IgD-negative memory B cell (primary cell): ENCODE data around the gene CHCHD10. TPM values are rescaled to one million over a fixed set of nuclear protein-coding genes. Genes with fewer than 3 reads are reported as not detected.
A peak's percentile ranks its signal among the peaks of the same experiment; 100 is the strongest.
"Not testable (repeated sequence)": the region's sequence is repeated elsewhere in the genome, so short reads cannot be mapped to it uniquely, and the experiment has no call there.

Source experiments
- H3K27ac Mint-ChIP-seq, 3 donors: one replicate each; pipeline ENCODE4 v1.8.0; 2020 to 2022; ENCODE audit warnings: mild to moderate bottlenecking in 3 of 3, mixed read lengths in 3 of 3, moderate library complexity in 1 of 3
- H3K27me3 Mint-ChIP-seq: one replicate; pipeline ENCODE4 v1.8.0; 2021; ENCODE audit warnings: mixed read lengths
- H3K36me3 Mint-ChIP-seq: one replicate; pipeline ENCODE4 v1.8.0; 2020; ENCODE audit warnings: mild to moderate bottlenecking, mixed read lengths
- H3K4me1 Mint-ChIP-seq, 3 donors: one replicate each; pipeline ENCODE4 v1.8.0; 2020 to 2022; ENCODE audit warnings: mixed read lengths in 3 of 3, mild to moderate bottlenecking in 1 of 3
- H3K4me3 Mint-ChIP-seq, 4 donors: one replicate each; pipeline ENCODE4 v1.8.0; 2020 to 2022; ENCODE audit warnings: mild to moderate bottlenecking in 4 of 4, mixed read lengths in 4 of 4, moderate library complexity in 3 of 4
- H3K9me3 Mint-ChIP-seq, 3 donors: one replicate each; pipeline ENCODE4 v1.8.0; 2020 to 2021; ENCODE audit warnings: mixed read lengths in 3 of 3, mild to moderate bottlenecking in 1 of 3
- polyA plus RNA-seq: library from polyadenylated mRNA; unstranded; fragments of 300-500 nt; fragmentation: Illumina TruSeq; gene quantifications from one replicate; pipeline ENCODE4 v1.2.3, GENCODE V29; 2021

The CHCHD10 gene
- polyA plus RNA-seq, 1 donor from 2014 or later = 70.6 TPM

DNA sequence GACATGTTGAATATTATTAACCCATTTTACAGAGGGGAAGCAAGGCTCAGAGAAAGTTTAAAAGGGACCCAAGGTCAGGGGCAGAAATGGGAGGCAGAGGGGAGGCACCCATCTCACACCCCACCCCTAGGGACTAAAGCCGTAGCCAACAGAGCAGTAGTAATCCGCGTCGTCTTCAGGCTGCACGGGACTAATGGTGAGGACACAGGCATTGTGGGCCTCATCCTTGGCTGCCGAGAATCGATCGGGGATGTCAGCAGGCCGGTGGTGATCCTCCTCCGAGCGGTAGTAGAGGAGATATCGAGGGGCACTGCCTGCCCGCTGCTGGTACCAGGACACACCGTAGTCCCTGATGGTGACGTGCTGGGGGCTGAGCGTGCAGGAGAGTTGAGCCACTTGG lies 15.0 kb downstream of the CHCHD10 start:
- Mint-ChIP-seq H3K4me3 (peak overlapping the region; percentile 82 to 99 (median 94)), H3K27ac (peak overlapping the region; percentile 93 to 100 (median 99)), H3K4me1 (peaks cover 27 to 33% (median 32%) of the 10 kb centered on the region in 3 donors), H3K9me3 (no peaks in the 10 kb centered on the region), H3K27me3 (peaks cover 2% of the 10 kb centered on the region), H3K36me3 (peaks cover 2% of the 10 kb centered on the region)

DNA sequence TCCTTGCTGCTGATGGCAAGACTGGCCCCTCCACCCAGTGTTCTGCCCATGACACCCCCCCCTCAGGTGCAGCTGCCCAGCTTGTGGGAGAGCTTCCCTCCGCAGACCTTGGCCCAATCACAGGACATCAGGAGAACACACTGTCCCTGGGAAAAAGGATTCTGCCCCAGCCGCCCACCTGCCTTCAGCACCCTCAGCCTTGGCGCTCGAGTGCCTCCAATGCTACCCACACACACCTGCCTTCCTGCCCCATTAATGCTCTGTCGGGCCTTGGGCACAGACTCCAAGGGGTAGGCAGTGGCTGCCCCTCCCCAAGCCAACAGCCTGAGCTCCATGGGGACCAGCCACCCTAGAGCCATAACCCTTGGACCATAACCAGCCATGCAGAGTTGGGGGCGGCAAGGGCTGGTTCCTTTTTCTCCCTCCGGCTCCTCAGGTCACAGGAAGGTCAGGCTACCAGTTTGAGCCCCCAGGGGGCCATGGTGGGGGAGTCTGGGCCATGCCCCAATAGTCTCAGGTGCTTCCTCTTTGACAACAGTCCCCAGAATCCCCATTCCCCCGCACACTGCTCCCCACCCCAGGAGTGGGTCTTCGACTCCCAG lies 15.6 kb downstream of the CHCHD10 start:
- Mint-ChIP-seq H3K27me3 (peaks cover 2% of the 10 kb centered on the region), H3K27ac (peak overlapping the region; percentile 93 to 100 (median 99)), H3K9me3 (no peaks in the 10 kb centered on the region), H3K36me3 (peaks cover 2% of the 10 kb centered on the region), H3K4me1 (peaks cover 27 to 33% (median 30%) of the 10 kb centered on the region in 3 donors), H3K4me3 (peak overlapping the region; percentile 82 to 99 (median 94))

DNA sequence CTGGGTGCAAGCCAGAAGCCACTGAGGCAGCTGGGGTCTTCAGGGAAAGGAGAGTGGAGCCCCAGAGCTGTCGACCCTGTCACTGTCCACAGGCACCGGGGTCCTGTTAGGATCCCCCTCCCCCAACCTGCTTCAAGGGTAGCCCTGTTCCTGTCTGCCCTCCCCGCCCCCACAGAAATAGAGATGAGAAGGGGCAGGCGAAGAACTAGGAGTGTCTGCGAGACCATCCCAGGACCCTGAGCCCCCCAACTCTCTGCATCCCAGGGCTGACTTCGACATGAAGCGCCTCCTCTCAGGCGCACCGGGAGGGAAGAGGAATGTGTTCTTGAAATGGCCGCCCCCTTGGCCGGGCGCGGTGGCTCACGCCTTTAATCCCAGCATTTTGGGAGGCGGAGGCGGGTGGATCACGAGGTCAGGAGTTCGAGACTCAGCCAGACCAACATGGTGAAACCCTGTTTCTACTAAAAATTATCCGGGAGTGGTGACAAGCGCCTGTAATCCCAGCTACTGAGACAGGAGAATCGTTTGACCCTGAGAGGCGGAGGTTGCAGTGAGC lies 16.3 kb downstream of the CHCHD10 start:
- H3K9me3 Mint-ChIP-seq = no peaks in the 10 kb centered on the region
- peak overlapping the region; percentile 82 to 99 (median 94) for H3K4me3 Mint-ChIP-seq
- peaks cover 2% of the 10 kb centered on the region for H3K27me3 Mint-ChIP-seq
- peaks cover 2% of the 10 kb centered on the region for H3K36me3 Mint-ChIP-seq
- peaks cover 21 to 29% (median 24%) of the 10 kb centered on the region in 3 donors for H3K4me1 Mint-ChIP-seq
- H3K27ac Mint-ChIP-seq = peak overlapping the region; percentile 93 to 100 (median 99)

DNA sequence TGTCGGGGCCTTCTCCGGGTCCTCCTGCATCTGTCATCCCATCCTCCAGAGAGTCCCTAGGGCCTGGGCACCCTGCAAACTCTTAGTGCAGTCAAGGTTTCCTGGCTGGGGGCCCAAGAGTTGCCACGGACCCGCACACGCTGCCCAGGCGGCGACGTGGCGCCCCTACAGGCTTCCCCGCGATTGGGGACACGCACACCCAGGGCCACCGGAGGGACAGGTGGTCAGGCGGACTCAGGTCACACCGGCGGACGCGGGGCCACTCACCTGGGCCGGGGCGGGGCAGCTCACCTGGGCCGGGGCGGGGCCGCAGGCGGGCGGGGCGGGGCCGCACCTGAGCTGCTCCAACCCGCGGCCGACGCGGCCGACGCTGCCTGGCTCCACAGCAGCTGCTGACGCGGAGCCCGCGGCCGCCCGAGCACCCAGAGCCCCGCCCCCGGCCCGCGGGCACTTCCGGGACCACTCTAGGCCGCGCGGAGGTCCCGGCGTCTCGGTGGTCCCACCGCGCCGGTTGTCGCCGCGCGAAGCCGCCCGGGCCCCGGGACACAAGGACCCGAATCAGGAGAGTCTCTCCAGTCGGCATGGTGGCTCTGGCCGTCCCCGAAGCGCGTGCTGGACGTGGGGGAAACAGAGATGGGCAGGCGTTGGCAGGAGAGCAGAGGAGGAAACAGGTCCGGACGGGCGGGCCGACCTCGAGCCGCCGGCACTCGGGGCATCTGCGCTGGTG lies 16.9 kb downstream of the CHCHD10 start, which contains the start of gene ZNF70:
TSS of gene ZNF70 (minus strand) at position 399 of the 727 bp plus-strand sequence. CDS start 5,972 bp downstream, outside the sequence.
- peaks cover 2% of the 10 kb centered on the region for H3K36me3 Mint-ChIP-seq
- no peaks in the 10 kb centered on the region for H3K9me3 Mint-ChIP-seq
- peak within 1 kb of the TSS; percentile 93 to 100 (median 99) for H3K27ac Mint-ChIP-seq
- peaks cover 2% of the 10 kb centered on the region for H3K27me3 Mint-ChIP-seq
- H3K4me3 Mint-ChIP-seq = peak within 1 kb of the TSS; percentile 82 to 99 (median 94)
- peaks cover 21 to 29% (median 24%) of the 10 kb centered on the region in 3 donors for H3K4me1 Mint-ChIP-seq

DNA sequence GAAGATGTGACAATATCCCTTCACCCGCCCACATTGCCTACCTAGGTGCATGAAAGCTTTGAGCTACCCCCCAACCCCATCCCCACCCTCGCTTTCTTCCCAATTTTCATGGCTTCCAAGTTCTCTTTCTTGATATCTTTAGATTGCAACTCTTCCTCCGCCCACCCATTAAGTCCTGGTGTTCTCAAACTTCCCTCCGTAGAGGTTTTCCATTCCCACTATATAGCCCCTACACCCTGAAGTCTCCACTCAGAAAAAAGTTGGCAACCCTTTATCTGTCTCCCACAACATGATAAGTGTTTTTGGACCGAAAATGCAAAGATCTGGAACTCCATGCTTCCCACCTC lies 17.4 kb downstream of the CHCHD10 start:
- peaks cover 2% of the 10 kb centered on the region for H3K27me3 Mint-ChIP-seq
- peaks cover 3% of the 10 kb centered on the region for H3K36me3 Mint-ChIP-seq
- peaks cover 20 to 26% (median 21%) of the 10 kb centered on the region in 3 donors for H3K4me1 Mint-ChIP-seq

DNA sequence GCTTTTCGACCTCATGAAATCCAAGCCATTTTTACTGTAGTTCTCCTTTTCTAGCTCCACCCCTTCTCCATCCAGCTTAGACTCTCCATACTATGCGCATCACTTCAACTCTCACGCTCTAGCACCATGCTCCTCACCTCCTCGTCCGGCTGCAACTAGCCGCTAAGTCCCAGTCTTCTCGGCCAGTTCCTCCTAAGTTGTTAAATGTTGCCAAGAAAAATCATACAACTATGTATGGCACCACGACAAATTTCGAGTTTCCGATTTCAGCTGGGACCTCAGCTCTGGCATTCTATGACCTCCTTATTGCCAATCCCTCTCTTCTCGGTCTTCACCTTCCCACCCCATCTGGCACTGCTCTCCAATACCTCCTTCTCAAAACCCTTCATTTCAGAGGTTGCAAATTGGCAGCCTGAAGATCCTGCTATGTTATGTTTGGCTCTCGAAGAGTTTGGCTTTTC lies 17.9 kb downstream of the CHCHD10 start:
- peaks cover 8% of the 10 kb centered on the region for H3K36me3 Mint-ChIP-seq
- no peaks in the 10 kb centered on the region for H3K27me3 Mint-ChIP-seq
- peaks cover 15 to 24% (median 18%) of the 10 kb centered on the region in 3 donors for H3K4me1 Mint-ChIP-seq
- H3K9me3 Mint-ChIP-seq = no peaks in the 10 kb centered on the region
- H3K27ac Mint-ChIP-seq = peak overlapping the region in 2 of 3 donors; percentile 57 to 93
- H3K4me3 Mint-ChIP-seq = peak overlapping the region; percentile 70 to 84 (median 82)

More for the DNA sequence above, 17.4 kb downstream of the CHCHD10 start:
- H3K27ac Mint-ChIP-seq = peak overlapping the region; percentile 57 to 93 (median 89)
- no peaks in the 10 kb centered on the region for H3K9me3 Mint-ChIP-seq
- peak overlapping the region; percentile 70 to 84 (median 82) for H3K4me3 Mint-ChIP-seq

GRCh38 chr22:23745791-23746190 lies 22.0 kb downstream of the CHCHD10 start:
- Mint-ChIP-seq H3K4me3 (peak overlapping the region in 1 of 4 donors; percentile 22), H3K27ac (no peak overlapping the region), H3K9me3 (peaks cover 0 to 2% (median 0%) of the 10 kb centered on the region in 3 donors)

DNA sequence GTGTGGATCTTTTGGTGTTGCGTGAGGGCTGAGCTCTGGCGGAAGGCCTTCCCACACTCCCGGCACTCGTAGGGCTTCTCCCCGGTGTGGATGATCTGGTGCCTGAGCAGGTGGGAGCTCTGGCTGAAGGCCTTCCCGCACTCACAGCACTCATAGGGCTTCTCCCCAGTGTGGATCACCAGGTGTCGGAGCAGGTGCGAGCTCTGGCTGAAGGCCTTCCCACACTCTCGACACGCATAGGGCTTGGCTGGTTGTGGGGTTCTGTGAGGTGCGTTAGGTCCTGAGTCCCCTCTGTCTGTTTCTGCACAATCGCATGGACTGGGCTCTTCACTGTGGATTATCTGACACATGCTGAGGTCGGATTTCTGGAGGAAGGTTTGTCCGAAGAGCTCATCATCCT lies 23.3 kb downstream of the CHCHD10 start:
- H3K9me3 Mint-ChIP-seq = peaks cover 0 to 2% (median 0%) of the 10 kb centered on the region in 3 donors
- peaks cover 12% of the 10 kb centered on the region for H3K36me3 Mint-ChIP-seq
- H3K4me3 Mint-ChIP-seq = no peak overlapping the region
- H3K27me3 Mint-ChIP-seq = no peaks in the 10 kb centered on the region
- H3K4me1 Mint-ChIP-seq = peaks cover 0 to 3% (median 2%) of the 10 kb centered on the region in 3 donors
- H3K27ac Mint-ChIP-seq = peak overlapping the region in 1 of 3 donors; percentile 28

More at GRCh38 chr22:23745791-23746190, 22.0 kb downstream of the CHCHD10 start:
- Mint-ChIP-seq H3K36me3 (peaks cover 12% of the 10 kb centered on the region), H3K27me3 (no peaks in the 10 kb centered on the region), H3K4me1 (peaks cover 0 to 11% (median 5%) of the 10 kb centered on the region in 3 donors)

- Mint-ChIP-seq H3K9me3 (peaks cover 0 to 2% (median 0%) of the 10 kb centered on the region in 3 donors), H3K36me3 (peaks cover 12% of the 10 kb centered on the region), H3K27me3 (no peaks in the 10 kb centered on the region), H3K27ac (no peak overlapping the region), H3K4me3 (no peak overlapping the region), H3K4me1 (peaks cover 0 to 3% (median 2%) of the 10 kb centered on the region in 3 donors)
Observed at GRCh38 chr22:23744001-23744400, 23.8 kb downstream of the CHCHD10 start.

- peaks cover 0 to 3% (median 2%) of the 10 kb centered on the region in 3 donors for H3K4me1 Mint-ChIP-seq
- no peaks in the 10 kb centered on the region for H3K27me3 Mint-ChIP-seq
- H3K9me3 Mint-ChIP-seq = peaks cover 0 to 2% (median 0%) of the 10 kb centered on the region in 3 donors
- peak overlapping the region in 1 of 3 donors; percentile 53 for H3K27ac Mint-ChIP-seq
- H3K4me3 Mint-ChIP-seq = no peak overlapping the region
- H3K36me3 Mint-ChIP-seq = peaks cover 12% of the 10 kb centered on the region
Observed at GRCh38 chr22:23743303-23743705, 24.5 kb downstream of the CHCHD10 start.

- H3K27me3 Mint-ChIP-seq = no peaks in the 10 kb centered on the region
- H3K36me3 Mint-ChIP-seq = peaks cover 12% of the 10 kb centered on the region
- H3K9me3 Mint-ChIP-seq = peaks cover 0 to 2% (median 0%) of the 10 kb centered on the region in 3 donors
- no peak overlapping the region for H3K4me3 Mint-ChIP-seq
- peak overlapping the region in 1 of 3 donors; percentile 53 for H3K27ac Mint-ChIP-seq
- peaks cover 0 to 3% (median 2%) of the 10 kb centered on the region in 3 donors for H3K4me1 Mint-ChIP-seq
Observed at GRCh38 chr22:23742505-23743264, 25.1 kb downstream of the CHCHD10 start.

- Mint-ChIP-seq H3K27me3 (no peaks in the 10 kb centered on the region), H3K4me1 (peaks cover 0 to 8% (median 0%) of the 10 kb centered on the region in 3 donors), H3K36me3 (no peaks in the 10 kb centered on the region), H3K4me3 (no peak overlapping the region), H3K9me3 (no peaks in the 10 kb centered on the region), H3K27ac (no peak overlapping the region)
Observed at GRCh38 chr22:23737696-23738095, 30.1 kb downstream of the CHCHD10 start.

DNA sequence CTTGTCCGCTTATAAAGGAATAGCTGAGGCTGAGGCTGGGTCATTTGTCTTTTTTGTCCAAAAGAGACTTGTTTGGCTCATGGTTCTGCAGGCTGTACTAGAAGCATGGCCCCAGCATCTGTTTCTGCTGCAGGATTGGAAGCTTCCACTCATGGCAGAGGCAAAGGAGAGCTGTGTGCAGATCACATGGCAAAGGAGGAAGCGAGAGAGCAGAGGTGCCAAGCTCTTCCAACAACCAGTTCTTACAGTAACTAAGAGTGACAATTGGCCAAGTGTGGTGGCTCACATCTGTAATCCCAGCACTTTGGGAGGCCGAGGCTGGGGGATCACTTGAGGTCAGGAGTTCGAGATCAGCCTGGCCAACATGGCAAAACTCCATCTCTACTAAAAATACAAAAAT lies 39.7 kb downstream of the CHCHD10 start:
- not testable (repeated sequence) for H3K27me3 Mint-ChIP-seq, H3K4me1 Mint-ChIP-seq, H3K9me3 Mint-ChIP-seq, H3K36me3 Mint-ChIP-seq, H3K4me3 Mint-ChIP-seq
- peak overlapping the region in 1 of 3 donors; percentile 63 for H3K27ac Mint-ChIP-seq

DNA sequence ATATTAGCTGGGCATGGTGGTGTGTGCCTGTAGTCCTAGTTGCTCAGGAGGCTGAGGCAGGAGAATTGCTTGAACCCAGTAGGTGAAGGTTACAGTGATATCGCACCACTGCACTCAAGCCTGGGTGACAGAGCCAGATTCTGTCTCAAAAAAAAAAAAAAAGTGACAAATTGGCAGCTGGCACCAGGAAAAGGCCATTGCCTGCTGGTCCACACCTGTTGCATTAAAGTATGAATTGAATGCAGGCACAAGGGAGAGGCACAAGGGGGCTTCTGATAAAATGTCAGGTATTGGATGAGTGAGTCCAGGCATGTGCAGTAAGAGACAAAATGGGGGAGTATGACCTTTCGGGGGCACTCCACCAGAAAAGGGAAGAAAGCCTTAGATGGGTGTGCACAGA lies 45.0 kb downstream of the CHCHD10 start:
- Mint-ChIP-seq H3K27ac (peak overlapping the region in 1 of 3 donors; percentile 47), H3K36me3 (peaks cover 1% of the 10 kb centered on the region), H3K4me3 (no peak overlapping the region), H3K4me1 (no peaks in the 10 kb centered on the region), H3K9me3 (no peaks in the 10 kb centered on the region), H3K27me3 (peaks cover 5% of the 10 kb centered on the region)
